Prostate gland (tissue), 2 donors: Measurements from ENCODE around the gene GNB5.

Experiments
- POLR2A ChIP-seq: fragments of 450-650 bp; IDR thresholded peaks from one replicate; pipeline ENCODE4 v1.6.1; 2016; ENCODE audit warnings: antibody characterized with exemption, mild to moderate bottlenecking
- POLR2AphosphoS5 ChIP-seq: sonication (generic); formaldehyde crosslinking; IDR thresholded peaks from one replicate; pipeline ENCODE4 v1.6.1; 2017; ENCODE audit warnings: antibody characterized with exemption
- TF ChIP-seq, protein P1 (sequence below), 4 experiments: fragments of 200-600 bp in 2 of 4; fragments of 450-650 bp in 2 of 4; sonication (generic) in 2 of 4; IDR thresholded peaks; 1 replicate in 3 of 4; 2 replicates in 1 of 4; pipeline ENCODE4 v1.5.1; 2016 to 2019; ENCODE audit warnings: antibody characterized with exemption in 4 of 4, mild to moderate bottlenecking in 2 of 4, moderate library complexity in 2 of 4

DNA sequence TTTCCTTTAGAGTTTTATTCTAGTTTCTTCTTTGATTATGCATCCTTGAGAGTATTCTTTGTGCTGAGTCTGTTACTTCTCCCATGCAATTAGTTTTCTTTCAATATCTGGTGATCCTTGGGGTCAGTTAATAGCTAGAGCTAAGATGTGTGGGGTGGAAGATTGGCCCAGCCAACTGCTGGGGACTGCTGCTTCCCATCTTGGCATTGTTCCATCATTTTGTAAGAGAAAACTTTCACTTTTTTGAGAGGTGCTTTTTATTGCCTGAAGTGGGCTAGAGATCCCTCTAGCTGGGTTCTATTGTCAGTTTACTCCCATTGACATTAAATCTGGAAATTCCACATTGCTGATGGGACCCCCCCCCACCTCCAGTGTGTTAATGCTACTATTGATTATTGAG, 94.0 kb downstream of the GNB5 start:
- TF ChIP-seq, protein P1, sequence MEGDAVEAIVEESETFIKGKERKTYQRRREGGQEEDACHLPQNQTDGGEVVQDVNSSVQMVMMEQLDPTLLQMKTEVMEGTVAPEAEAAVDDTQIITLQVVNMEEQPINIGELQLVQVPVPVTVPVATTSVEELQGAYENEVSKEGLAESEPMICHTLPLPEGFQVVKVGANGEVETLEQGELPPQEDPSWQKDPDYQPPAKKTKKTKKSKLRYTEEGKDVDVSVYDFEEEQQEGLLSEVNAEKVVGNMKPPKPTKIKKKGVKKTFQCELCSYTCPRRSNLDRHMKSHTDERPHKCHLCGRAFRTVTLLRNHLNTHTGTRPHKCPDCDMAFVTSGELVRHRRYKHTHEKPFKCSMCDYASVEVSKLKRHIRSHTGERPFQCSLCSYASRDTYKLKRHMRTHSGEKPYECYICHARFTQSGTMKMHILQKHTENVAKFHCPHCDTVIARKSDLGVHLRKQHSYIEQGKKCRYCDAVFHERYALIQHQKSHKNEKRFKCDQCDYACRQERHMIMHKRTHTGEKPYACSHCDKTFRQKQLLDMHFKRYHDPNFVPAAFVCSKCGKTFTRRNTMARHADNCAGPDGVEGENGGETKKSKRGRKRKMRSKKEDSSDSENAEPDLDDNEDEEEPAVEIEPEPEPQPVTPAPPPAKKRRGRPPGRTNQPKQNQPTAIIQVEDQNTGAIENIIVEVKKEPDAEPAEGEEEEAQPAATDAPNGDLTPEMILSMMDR (IDR thresholded peaks at IDR 0.05): no peak
- TF ChIP-seq POLR2A (no peak), POLR2AphosphoS5 (no peak)
